ENCODE results near the gene OR51G1. TPM values are rescaled to one million over a fixed set of nuclear protein-coding genes. Genes with fewer than 3 reads are reported as not detected.
A peak's percentile ranks its signal among the peaks of the same experiment; 100 is the strongest.

Gene OR51G1
- total and polyA plus RNA-seq, 2 experiments from 2014 or later: not detected

GRCh38 chr11:4916581-4916980 is 7.6 kb downstream of the OR51G1 start:
- Histone ChIP-seq H3K4me1 (ENCODE audit: low read depth) (no peaks in the 10 kb centered on the region), H3K9me3 (ENCODE audit: low read depth) (no peaks in the 10 kb centered on the region), H3K36me3 (no peaks in the 10 kb centered on the region), H3K4me3 (no peak overlapping the region), H3K27me3 (no peaks in the 10 kb centered on the region), H3K27ac (no peak overlapping the region)
- no peak for TF ChIP-seq CTCF (IDR thresholded peaks at IDR 0.05; ENCODE audit: low read depth, low read length)
- DNase-seq (ENCODE audit: low read depth in 1 of 2, low spot score in 1 of 2): no peak

- no peak for TF ChIP-seq CTCF (IDR thresholded peaks at IDR 0.05; ENCODE audit: low read depth, low read length)
- no peak within 1 kb of the TSS for H3K4me3 ChIP-seq
- H3K27ac ChIP-seq: no peak within 1 kb of the TSS
- DNase-seq (ENCODE audit: low read depth in 1 of 2, low spot score in 1 of 2): no peak
- H3K4me1 ChIP-seq (ENCODE audit: low read depth): no peaks in the 10 kb centered on the region
- no peaks in the 10 kb centered on the region for H3K36me3 ChIP-seq
- H3K9me3 ChIP-seq (ENCODE audit: low read depth): no peaks in the 10 kb centered on the region
- no peaks in the 10 kb centered on the region for H3K27me3 ChIP-seq
Observed at GRCh38 chr11:4903484-4903883, 20.7 kb downstream of the OR51G1 start, which contains the start of gene OR51A7. Gene OR51A7, plus strand, starts transcription at chr11:4903783. Its CDS starts 3,587 bp downstream, at chr11:4907370.

- H3K36me3 ChIP-seq: no peaks in the 10 kb centered on the region
- TF ChIP-seq CTCF (IDR thresholded peaks at IDR 0.05; ENCODE audit: low read depth, low read length): peak; percentile 28
- no peaks in the 10 kb centered on the region for H3K9me3 ChIP-seq (ENCODE audit: low read depth)
- no peaks in the 10 kb centered on the region for H3K27me3 ChIP-seq
- DNase-seq (ENCODE audit: low read depth in 1 of 2, low spot score in 1 of 2): peak in 1 of 2 donors; percentile 92
- H3K4me1 ChIP-seq (ENCODE audit: low read depth): no peaks in the 10 kb centered on the region
- H3K27ac ChIP-seq: no peak overlapping the region
- no peak overlapping the region for H3K4me3 ChIP-seq
Observed at GRCh38 chr11:4891996-4892640, 32.0 kb downstream of the OR51G1 start.

- no peak overlapping the region for H3K4me3 ChIP-seq
- TF ChIP-seq CTCF (IDR thresholded peaks at IDR 0.05; ENCODE audit: low read depth, low read length): no peak
- no peaks in the 10 kb centered on the region for H3K4me1 ChIP-seq (ENCODE audit: low read depth)
- no peak overlapping the region for H3K27ac ChIP-seq
- H3K27me3 ChIP-seq: no peaks in the 10 kb centered on the region
- H3K9me3 ChIP-seq (ENCODE audit: low read depth): no peaks in the 10 kb centered on the region
- peak in 1 of 2 donors; percentile 65 for DNase-seq (ENCODE audit: low read depth in 1 of 2, low spot score in 1 of 2)
- H3K36me3 ChIP-seq: no peaks in the 10 kb centered on the region
Observed at GRCh38 chr11:4890279-4890678, 33.9 kb downstream of the OR51G1 start.

- no peak for TF ChIP-seq CTCF (IDR thresholded peaks at IDR 0.05; ENCODE audit: low read depth, low read length)
- Histone ChIP-seq H3K27ac (no peak overlapping the region), H3K9me3 (ENCODE audit: low read depth) (no peaks in the 10 kb centered on the region), H3K4me1 (ENCODE audit: low read depth) (no peaks in the 10 kb centered on the region), H3K36me3 (no peaks in the 10 kb centered on the region), H3K27me3 (no peaks in the 10 kb centered on the region), H3K4me3 (no peak overlapping the region)
- DNase-seq (ENCODE audit: low read depth in 1 of 2, low spot score in 1 of 2): peak in 1 of 2 donors; percentile 52
Observed at GRCh38 chr11:4887591-4887990, 36.5 kb downstream of the OR51G1 start.
